HL-60 (cell line): Measurements from ENCODE around the gene TRDN.

Source experiments
- CTCF ChIP-seq: IDR thresholded peaks from one replicate; pipeline ENCODE4 v1.5.1; 2011; ENCODE audit warnings: low read length, control low read depth, inconsistent platforms; ENCODE audit not compliant: insufficient read depth
- GABPA ChIP-seq: IDR thresholded peaks from 2 replicates; pipeline ENCODE4 v1.6.1; 2012; ENCODE audit warnings: low read depth
- REST ChIP-seq: IDR thresholded peaks from 2 replicates; pipeline ENCODE4 v1.6.1; 2012; ENCODE audit warnings: low read depth; ENCODE audit not compliant: insufficient replicate concordance

- TF ChIP-seq CTCF (no peak), REST (no peak), GABPA (no peak)
Observed at GRCh38 chr6:123434186-123434585, 202.6 kb downstream of the TRDN start.
